Smooth muscle cell (in vitro differentiated cells): Measurements from ENCODE around the gene LPP. TPM values are rescaled to one million over a fixed set of nuclear protein-coding genes. Genes with fewer than 3 reads are reported as not detected.

ENCODE experiments used
- DNase-seq: peaks from one replicate; lab custom pipeline; 2025; ENCODE audit not compliant: unreplicated experiment; lab: John Stamatoyannopoulos, UW
- H2AFZ ChIP-seq: fragments of 200-600 bp; sonication (generic); 2 replicates; pipeline ENCODE4 v1.6.0; 2016; ENCODE audit warnings: antibody characterized with exemption, low read depth, mild to moderate bottlenecking
- H3F3A ChIP-seq: fragments of 200-600 bp; sonication (generic); 2 replicates; pipeline ENCODE4 v1.6.0; 2017; ENCODE audit warnings: antibody characterized with exemption, low read depth
- H3K27ac ChIP-seq: fragments of 200-600 bp; sonication (generic); 2 replicates; pipeline ENCODE4 v1.5.1; 2016; ENCODE audit warnings: low read depth, mild to moderate bottlenecking
- H3K27me3 ChIP-seq: fragments of 200-600 bp; sonication (generic); 2 replicates; pipeline ENCODE4 v1.6.1; 2016; ENCODE audit warnings: low read depth, mild to moderate bottlenecking
- H3K36me3 ChIP-seq: fragments of 200-600 bp; sonication (generic); 2 replicates; pipeline ENCODE4 v1.5.1; 2016; ENCODE audit warnings: low read depth
- H3K4me1 ChIP-seq: fragments of 200-600 bp; sonication (generic); 2 replicates; pipeline ENCODE4 v1.5.1; 2016; ENCODE audit warnings: low read depth
- H3K4me2 ChIP-seq: fragments of 200-600 bp; sonication (generic); 2 replicates; pipeline ENCODE4 v1.6.0; 2016; ENCODE audit warnings: mild to moderate bottlenecking
- H3K4me3 ChIP-seq: fragments of 200-600 bp; sonication (generic); 2 replicates; pipeline ENCODE4 v1.5.1; 2016; ENCODE audit warnings: mild to moderate bottlenecking
- H3K79me2 ChIP-seq: fragments of 200-600 bp; sonication (generic); 2 replicates; pipeline ENCODE4 v1.6.0; 2016; ENCODE audit warnings: low read depth, mild to moderate bottlenecking
- H3K9ac ChIP-seq: fragments of 200-600 bp; sonication (generic); 2 replicates; pipeline ENCODE4 v1.6.0; 2016; ENCODE audit warnings: low read depth
- H3K9me3 ChIP-seq: fragments of 200-600 bp; sonication (generic); replicated peaks from 2 replicates; pipeline ENCODE4 v1.5.1; 2016; ENCODE audit warnings: low read depth
- H4K20me1 ChIP-seq: fragments of 200-600 bp; sonication (generic); 2 replicates; pipeline ENCODE4 v1.6.0; 2016; ENCODE audit warnings: low read depth
- CTCF ChIP-seq: fragments of 200-600 bp; sonication (generic); IDR thresholded peaks from 2 replicates; pipeline ENCODE4 v1.5.1; 2017; ENCODE audit warnings: borderline replicate concordance, mild to moderate bottlenecking, antibody characterized with exemption; ENCODE audit not compliant: insufficient read depth, poor library complexity, severe bottlenecking
- WGBS: methylation state at CpG from one replicate; pipeline ENCODE4 v1.1.7; 2016; ENCODE audit warnings: low lambda C conversion rate; 5-methylcytosine and 5-hydroxymethylcytosine counted together
- polyA plus RNA-seq: library from polyadenylated mRNA; unstranded; fragments of >200 nt; fragmentation: Nextera tagmentation; extraction: Ambion mirVana; gene quantifications from 2 replicates; pipeline ENCODE4 v1.2.1, GENCODE V29; 2016
- total RNA-seq: library from RNA; depleted of rRNA; stranded (reverse); fragments of >200 nt; gene quantifications from 2 replicates; pipeline ENCODE4 v1.2.3, GENCODE V29; 2014

Gene LPP
- total and polyA plus RNA-seq, 2 experiments from 2014 or later = 42.3 to 128 TPM

GRCh38 chr3:188522115-188522514 is 368.2 kb downstream of the LPP start:
- no peak overlapping the region for H3K4me2 ChIP-seq
- H3F3A ChIP-seq = no peaks in the 10 kb centered on the region
- H3K4me1 ChIP-seq = no peaks in the 10 kb centered on the region
- H3K27ac ChIP-seq = no peak overlapping the region
- H3K79me2 ChIP-seq = peaks cover 12% of the 10 kb centered on the region
- WGBS = 91% methylated on average over 3 of the region's 3 CpGs
- DNase-seq = no peak
- H3K36me3 ChIP-seq = peaks cover 3% of the 10 kb centered on the region
- H4K20me1 ChIP-seq = peaks cover 9% of the 10 kb centered on the region
- H2AFZ ChIP-seq = no peak overlapping the region
- TF ChIP-seq CTCF = no peak
- H3K27me3 ChIP-seq = no peaks in the 10 kb centered on the region
- no peaks in the 10 kb centered on the region for H3K9me3 ChIP-seq
- no peak overlapping the region for H3K4me3 ChIP-seq
- no peak overlapping the region for H3K9ac ChIP-seq

GRCh38 chr3:188523291-188523690 is 369.3 kb downstream of the LPP start:
- WGBS = 96% methylated on average over 5 of the region's 5 CpGs
- no peak overlapping the region for H2AFZ ChIP-seq
- no peak overlapping the region for H3K4me3 ChIP-seq
- H3K9ac ChIP-seq = no peak overlapping the region
- H3K27me3 ChIP-seq = no peaks in the 10 kb centered on the region
- TF ChIP-seq CTCF = no peak
- H3K4me2 ChIP-seq = no peak overlapping the region
- no peak overlapping the region for H3K27ac ChIP-seq
- peaks cover 9% of the 10 kb centered on the region for H4K20me1 ChIP-seq
- H3K4me1 ChIP-seq = no peaks in the 10 kb centered on the region
- H3K9me3 ChIP-seq = no peaks in the 10 kb centered on the region
- DNase-seq = no peak
- peaks cover 3% of the 10 kb centered on the region for H3K36me3 ChIP-seq
- H3F3A ChIP-seq = no peaks in the 10 kb centered on the region
- H3K79me2 ChIP-seq = peaks cover 10% of the 10 kb centered on the region

GRCh38 chr3:188524052-188524451 is 370.1 kb downstream of the LPP start:
- WGBS = 65% methylated on average over 3 of the region's 3 CpGs
- Histone ChIP-seq H3K27me3 (no peaks in the 10 kb centered on the region), H3K4me3 (no peak overlapping the region), H3K4me2 (no peak overlapping the region), H3K9me3 (no peaks in the 10 kb centered on the region), H4K20me1 (peaks cover 9% of the 10 kb centered on the region), H3K27ac (no peak overlapping the region), H3K4me1 (no peaks in the 10 kb centered on the region), H3K79me2 (peaks cover 16% of the 10 kb centered on the region), H2AFZ (no peak overlapping the region), H3K36me3 (peaks cover 3% of the 10 kb centered on the region), H3K9ac (no peak overlapping the region), H3F3A (no peaks in the 10 kb centered on the region)
- DNase-seq = no peak
- no peak for TF ChIP-seq CTCF

- peaks cover 24% of the 10 kb centered on the region for H3K79me2 ChIP-seq
- H3K27ac ChIP-seq = no peak overlapping the region
- DNase-seq = no peak
- H3K9ac ChIP-seq = no peak overlapping the region
- H3K4me1 ChIP-seq = no peaks in the 10 kb centered on the region
- no peak overlapping the region for H3K4me3 ChIP-seq
- peaks cover 3% of the 10 kb centered on the region for H3K36me3 ChIP-seq
- no peaks in the 10 kb centered on the region for H3K27me3 ChIP-seq
- TF ChIP-seq CTCF = no peak
- H3K4me2 ChIP-seq = no peak overlapping the region
- H3F3A ChIP-seq = no peaks in the 10 kb centered on the region
- no peak overlapping the region for H2AFZ ChIP-seq
- peaks cover 9% of the 10 kb centered on the region for H4K20me1 ChIP-seq
- no peaks in the 10 kb centered on the region for H3K9me3 ChIP-seq
- 88% methylated on average over 5 of the region's 5 CpGs for whole genome bisulfite sequencing
Observed at GRCh38 chr3:188526057-188526456, 372.1 kb downstream of the LPP start.
